ENCODE data around the gene TSPAN11.

TSPAN11 gene

GRCh38 chr12:30977124-30977523 lies 50.6 kb downstream of the TSPAN11 start:
- H3K27ac ChIP-seq (ENCODE audit: poor library complexity, severe bottlenecking), result no peak overlapping the region
- H3K27me3 ChIP-seq (ENCODE audit: insufficient read depth, poor library complexity, severe bottlenecking), result no peaks in the 10 kb centered on the region
- no peak for TF ChIP-seq CTCF (IDR thresholded peaks at IDR 0.05; ENCODE audit: poor library complexity, severe bottlenecking)
- ATAC-seq (ENCODE audit: low read depth) (peak; percentile 27; the same call in 1 of the 3 replicates), DNase-seq (ENCODE audit: low spot score) (no peak)
- no peak overlapping the region for H3K4me3 ChIP-seq (ENCODE audit: severe bottlenecking)
- no peaks in the 10 kb centered on the region for H3K36me3 ChIP-seq (ENCODE audit: low read depth)
- no peaks in the 10 kb centered on the region for H3K4me1 ChIP-seq (ENCODE audit: insufficient read depth, poor library complexity, severe bottlenecking)
- H3K9me3 ChIP-seq (ENCODE audit: severe bottlenecking), result no peaks in the 10 kb centered on the region

GRCh38 chr12:30977537-30978349 lies 51.2 kb downstream of the TSPAN11 start:
- no peak overlapping the region for H3K27ac ChIP-seq (ENCODE audit: poor library complexity, severe bottlenecking)
- no peak for ATAC-seq (ENCODE audit: low read depth)
- no peaks in the 10 kb centered on the region for H3K36me3 ChIP-seq (ENCODE audit: low read depth)
- no peak for DNase-seq (ENCODE audit: low spot score)
- H3K4me3 ChIP-seq (ENCODE audit: severe bottlenecking), result no peak overlapping the region
- H3K27me3 ChIP-seq (ENCODE audit: insufficient read depth, poor library complexity, severe bottlenecking), result no peaks in the 10 kb centered on the region
- no peaks in the 10 kb centered on the region for H3K9me3 ChIP-seq (ENCODE audit: severe bottlenecking)
- TF ChIP-seq CTCF (IDR thresholded peaks at IDR 0.05; ENCODE audit: poor library complexity, severe bottlenecking), result no peak
- H3K4me1 ChIP-seq (ENCODE audit: insufficient read depth, poor library complexity, severe bottlenecking), result no peaks in the 10 kb centered on the region

GRCh38 chr12:30978639-30979038 lies 52.1 kb downstream of the TSPAN11 start:
- DNase-seq (ENCODE audit: low spot score) (no peak), ATAC-seq (ENCODE audit: low read depth) (no peak)
- Histone ChIP-seq H3K4me1 (ENCODE audit: insufficient read depth, poor library complexity, severe bottlenecking) (no peaks in the 10 kb centered on the region), H3K9me3 (ENCODE audit: severe bottlenecking) (no peaks in the 10 kb centered on the region), H3K27me3 (ENCODE audit: insufficient read depth, poor library complexity, severe bottlenecking) (no peaks in the 10 kb centered on the region), H3K4me3 (ENCODE audit: severe bottlenecking) (no peak overlapping the region), H3K36me3 (ENCODE audit: low read depth) (no peaks in the 10 kb centered on the region), H3K27ac (ENCODE audit: poor library complexity, severe bottlenecking) (no peak overlapping the region)
- TF ChIP-seq CTCF (IDR thresholded peaks at IDR 0.05; ENCODE audit: poor library complexity, severe bottlenecking), result no peak

GRCh38 chr12:30979371-30980259 lies 53.1 kb downstream of the TSPAN11 start:
- TF ChIP-seq CTCF (IDR thresholded peaks at IDR 0.05; ENCODE audit: poor library complexity, severe bottlenecking), result no peak

More at GRCh38 chr12:30979371-30980259, 53.1 kb downstream of the TSPAN11 start:
- Histone ChIP-seq H3K27ac (ENCODE audit: poor library complexity, severe bottlenecking) (no peak overlapping the region), H3K4me3 (ENCODE audit: severe bottlenecking) (no peak overlapping the region), H3K36me3 (ENCODE audit: low read depth) (no peaks in the 10 kb centered on the region), H3K4me1 (ENCODE audit: insufficient read depth, poor library complexity, severe bottlenecking) (no peaks in the 10 kb centered on the region), H3K27me3 (ENCODE audit: insufficient read depth, poor library complexity, severe bottlenecking) (no peaks in the 10 kb centered on the region), H3K9me3 (ENCODE audit: severe bottlenecking) (no peaks in the 10 kb centered on the region)
- ATAC-seq (ENCODE audit: low read depth) (no peak), DNase-seq (ENCODE audit: low spot score) (no peak)

All from RWPE2 (cell line).